HG02571 (cell line): ENCODE data around the gene DHX8.
"Not testable (repeated sequence)": the region's sequence is repeated elsewhere in the genome, so short reads cannot be mapped to it uniquely, and the experiment has no call there.

Source experiments
- ATAC-seq: cut with Tn5 transposase; IDR thresholded peaks from one replicate; pipeline ENCODE4 v1.9.1; 2021; ENCODE audit warnings: mild to moderate bottlenecking, moderate library complexity; ENCODE audit not compliant: unreplicated experiment

DHX8 gene

GRCh38 chr17:43461185-43461584 lies 22.6 kb upstream of the DHX8 start:
- ATAC-seq, result no peak

GRCh38 chr17:43462569-43462968 lies 21.2 kb upstream of the DHX8 start:
- not testable (repeated sequence) for ATAC-seq

DNA sequence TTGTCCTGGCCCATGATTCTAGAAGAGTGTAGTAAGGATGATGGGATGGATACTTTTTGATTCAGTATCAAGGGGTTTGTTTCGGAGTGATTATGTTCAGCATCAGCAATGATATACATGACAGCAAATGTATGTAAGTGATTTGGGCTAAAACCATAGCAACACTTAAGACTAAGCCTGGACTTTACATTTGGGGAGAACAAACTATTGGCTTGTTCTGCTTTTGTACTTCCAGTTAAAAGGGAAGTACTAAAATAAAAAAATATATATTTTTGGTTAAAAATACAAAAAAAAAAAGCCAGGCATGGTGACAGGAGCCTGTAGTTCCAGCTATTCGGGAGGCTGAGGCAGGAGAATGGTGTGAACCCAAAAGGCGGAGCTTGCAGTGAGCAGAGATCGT lies 20.5 kb upstream of the DHX8 start:
- ATAC-seq, result no peak

DNA sequence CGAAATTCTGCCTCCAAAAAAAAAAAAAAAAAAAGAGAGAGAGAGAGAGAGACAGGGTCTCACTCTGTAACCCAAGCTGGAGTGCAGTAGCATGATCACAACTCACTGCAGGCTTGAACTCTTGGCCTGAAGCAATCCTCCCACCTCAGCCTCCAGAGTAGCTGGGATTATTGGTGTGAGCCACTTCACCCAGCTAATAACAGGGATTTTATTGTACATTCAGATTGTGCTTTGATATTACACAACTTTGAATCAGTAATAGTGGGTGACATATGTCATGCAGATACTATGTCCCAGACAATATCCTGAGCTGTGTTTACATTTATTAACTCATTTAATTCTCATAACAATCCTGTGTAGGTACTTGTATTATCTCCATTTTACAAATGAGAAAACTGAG lies 19.7 kb upstream of the DHX8 start:
- ATAC-seq, result no peak

GRCh38 chr17:43465049-43465448 lies 18.7 kb upstream of the DHX8 start:
- no peak for ATAC-seq

DNA sequence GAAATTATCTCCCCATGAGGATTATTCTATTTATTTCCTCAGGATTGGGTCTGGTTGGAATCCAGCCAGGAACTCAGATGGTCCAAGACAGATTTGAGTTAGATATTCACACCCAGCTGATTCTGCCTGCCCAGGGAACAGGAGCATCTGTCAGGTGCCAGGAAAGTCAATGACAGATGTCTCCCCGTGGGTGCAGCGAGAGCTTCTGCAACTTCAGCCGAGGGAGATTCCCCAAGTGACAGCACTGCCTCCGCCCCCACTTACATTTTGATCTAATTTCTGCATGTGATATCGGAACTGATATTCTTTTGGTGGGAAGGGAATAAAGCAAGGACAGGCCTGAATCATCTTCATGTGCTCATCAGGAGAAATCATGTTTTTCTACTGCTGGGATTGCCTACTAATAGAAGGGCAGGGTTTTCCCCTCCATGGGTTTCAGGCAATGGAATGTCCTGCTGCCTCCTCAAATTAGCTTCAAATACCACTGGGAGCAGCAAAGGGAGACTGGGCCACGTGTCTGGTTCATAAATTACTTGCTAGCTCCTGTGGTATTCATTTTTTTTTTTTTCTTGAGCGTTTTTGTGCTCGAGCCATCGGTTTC lies 15.7 kb upstream of the DHX8 start:
- no peak for ATAC-seq

GRCh38 chr17:43468691-43469139 lies 15.1 kb upstream of the DHX8 start:
- ATAC-seq, result no peak

DNA sequence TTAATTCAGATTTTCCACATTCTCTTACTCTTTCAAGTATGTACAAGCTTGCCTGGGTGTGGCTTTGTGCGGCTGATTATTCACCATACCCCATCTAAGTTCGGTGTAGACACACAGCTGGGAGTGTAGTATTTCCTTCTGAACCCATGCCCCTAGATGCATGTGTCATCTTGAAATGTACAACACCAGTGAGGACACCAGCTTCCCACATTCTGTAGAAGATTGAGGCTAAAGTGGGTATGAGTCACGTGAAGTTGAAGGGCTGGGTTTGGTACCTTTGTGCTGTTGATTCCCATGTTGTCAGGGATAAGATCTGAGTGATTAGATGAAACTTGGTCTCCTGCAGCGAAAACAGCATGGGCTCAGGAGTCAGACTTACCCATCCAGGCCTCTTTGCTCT lies 14.6 kb upstream of the DHX8 start:
- no peak for ATAC-seq

DNA sequence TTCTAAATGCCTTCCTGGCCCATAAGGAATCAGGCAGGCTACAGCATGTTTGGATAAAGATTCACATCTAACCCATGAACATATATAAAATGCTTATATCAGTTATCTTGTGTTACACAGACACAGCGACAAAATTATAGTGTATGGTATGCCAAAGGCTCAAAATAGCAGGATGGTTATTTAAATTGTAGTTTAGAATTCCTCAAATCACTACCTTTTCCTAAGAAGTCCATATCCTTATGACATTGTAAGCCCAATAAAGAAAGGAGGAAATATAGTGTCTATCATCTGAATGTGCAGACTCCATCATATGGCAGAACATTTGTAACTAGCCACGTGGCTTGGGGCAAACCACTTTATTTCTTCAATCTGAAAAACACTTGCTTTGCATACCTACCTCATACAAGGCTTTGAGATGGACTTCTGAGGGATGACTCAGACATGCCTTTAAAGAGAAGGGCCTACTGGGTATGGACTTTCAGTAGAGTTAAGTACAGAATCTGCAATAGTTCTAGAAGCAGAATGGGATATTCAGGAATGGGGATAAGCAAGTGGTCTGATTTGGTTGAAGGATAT lies 12.1 kb upstream of the DHX8 start:
- ATAC-seq, result no peak

GRCh38 chr17:43475494-43476089 lies 8.2 kb upstream of the DHX8 start:
- ATAC-seq, result no peak

DNA sequence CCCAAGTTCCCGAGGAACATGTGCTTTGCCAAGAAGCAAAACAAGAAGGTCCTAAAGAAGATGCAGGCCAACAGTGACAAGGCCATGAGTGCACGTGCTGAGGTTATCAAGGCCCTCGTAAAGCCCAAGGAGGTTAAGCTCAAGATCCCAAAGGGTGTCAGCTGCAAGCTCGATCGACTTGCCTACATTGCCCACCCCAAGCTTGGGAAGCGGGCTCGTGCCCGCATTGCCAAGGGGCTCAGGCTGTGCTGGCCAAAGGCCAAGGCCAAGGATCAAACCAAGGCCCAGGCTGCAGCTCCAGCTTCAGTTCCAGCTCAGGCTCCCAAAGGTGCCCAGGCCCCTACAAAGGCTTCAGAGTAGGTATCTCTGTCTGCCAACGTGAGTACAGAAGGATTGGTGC lies 7.5 kb upstream of the DHX8 start:
- not testable (repeated sequence) for ATAC-seq

GRCh38 chr17:43477832-43478634 lies 5.7 kb upstream of the DHX8 start:
- ATAC-seq, result no peak

DNA sequence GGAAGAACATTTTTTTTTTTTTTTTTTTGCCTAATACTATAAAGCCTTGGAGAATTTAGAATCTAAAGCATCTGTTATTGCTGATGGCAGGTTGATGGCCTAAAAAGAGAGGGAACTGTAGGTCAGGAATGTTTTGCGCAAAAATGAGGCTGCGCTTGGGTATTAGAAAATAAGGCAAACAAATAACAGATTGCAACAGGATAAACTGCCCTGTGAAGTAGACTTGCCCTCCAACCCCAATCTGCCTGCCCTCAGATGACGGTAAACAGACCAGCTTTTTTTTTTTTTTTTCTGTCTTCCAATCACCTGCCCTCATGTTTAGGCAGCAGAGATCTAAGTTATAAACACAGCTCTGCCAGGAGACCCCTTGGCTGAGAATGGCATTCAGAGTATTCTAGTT lies 3.8 kb upstream of the DHX8 start:
- ATAC-seq, result no peak

DNA sequence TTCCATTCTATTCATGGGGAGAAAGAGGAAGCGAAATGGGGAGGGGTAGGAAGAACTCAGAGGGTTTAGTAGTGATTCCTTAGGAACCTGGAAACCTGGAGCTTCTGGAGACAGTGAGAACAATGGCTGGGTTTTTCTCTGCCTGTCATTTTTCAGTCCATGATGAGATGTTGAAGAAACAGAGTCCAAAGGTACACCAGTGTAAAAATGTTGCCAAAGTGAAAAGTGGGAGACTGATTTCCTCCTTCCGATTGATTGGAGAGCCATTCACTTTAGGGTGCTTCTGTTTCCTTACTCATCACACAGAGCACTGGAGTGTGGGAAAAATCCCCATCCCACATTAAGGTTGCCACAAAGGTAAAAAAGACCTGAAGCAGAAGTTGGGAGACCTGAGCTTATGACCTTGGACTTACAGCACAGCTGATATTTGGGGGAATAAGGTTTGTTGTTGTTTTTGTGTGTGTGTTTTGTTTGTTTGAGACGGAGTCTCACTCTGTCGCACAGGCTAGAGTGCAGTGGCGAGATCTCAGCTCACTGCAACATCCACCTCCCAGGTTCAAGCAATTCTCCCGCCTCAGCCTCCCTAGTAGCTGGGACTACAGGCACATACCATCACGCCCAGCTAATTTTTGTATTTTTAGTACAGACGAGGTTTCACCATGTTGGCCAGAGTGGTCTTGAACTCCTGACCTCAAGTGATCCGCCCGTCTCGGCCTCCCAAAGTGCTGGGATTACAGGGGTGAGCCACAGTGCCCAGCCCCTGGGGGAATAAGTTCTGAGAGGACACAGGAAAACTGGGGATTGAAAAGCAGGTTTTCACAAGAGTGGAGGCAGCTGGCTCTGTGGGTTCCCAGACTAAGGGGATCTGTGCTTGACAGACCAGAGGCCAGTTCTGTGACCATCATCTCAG lies 1.4 kb upstream of the DHX8 start:
- ATAC-seq, result no peak

DNA sequence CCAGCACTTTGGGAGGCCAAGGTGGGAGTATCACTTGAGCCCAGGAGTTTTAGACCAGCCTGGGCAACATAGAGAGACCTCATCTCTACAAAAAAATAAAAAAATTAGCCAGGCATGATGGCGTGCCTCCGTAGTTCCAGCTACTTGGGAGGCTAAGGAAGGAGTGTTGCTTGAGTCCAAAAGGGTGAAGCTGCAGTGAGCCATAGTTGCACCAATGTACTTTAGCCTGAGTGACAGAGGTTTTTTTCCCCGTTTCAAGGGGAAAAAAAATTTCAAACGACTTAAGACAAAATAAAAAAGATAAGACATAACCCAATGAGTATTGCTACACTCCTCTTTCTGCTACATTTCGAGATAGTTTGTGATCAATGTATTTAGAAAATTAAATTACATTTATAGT lies 6.8 kb downstream of the DHX8 start:
- ATAC-seq, result no peak

GRCh38 chr17:43509440-43509839 lies 25.7 kb downstream of the DHX8 start:
- not testable (repeated sequence) for ATAC-seq

DNA sequence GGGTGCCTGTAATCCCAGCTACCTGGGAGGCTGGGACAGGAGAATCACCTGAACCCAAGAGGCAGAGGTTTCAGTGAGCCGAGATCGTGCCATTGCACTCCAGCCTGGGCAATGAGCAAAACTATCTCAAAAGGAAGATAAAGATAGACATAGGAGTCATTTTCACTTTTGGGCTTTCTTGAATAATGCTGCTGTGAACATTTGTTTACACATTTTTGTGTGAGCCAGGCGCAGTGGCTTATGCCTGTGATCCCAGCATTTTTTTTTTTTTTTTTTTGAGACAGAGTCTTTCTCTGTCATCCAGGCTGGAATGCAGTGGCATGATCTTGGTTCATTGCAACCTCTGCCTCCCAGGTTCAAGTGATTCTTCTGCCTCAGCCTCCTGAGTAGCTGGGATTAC lies 27.4 kb downstream of the DHX8 start:
- ATAC-seq, result not testable (repeated sequence)

GRCh38 chr17:43515656-43516055 lies 31.9 kb downstream of the DHX8 start:
- ATAC-seq, result no peak

DNA sequence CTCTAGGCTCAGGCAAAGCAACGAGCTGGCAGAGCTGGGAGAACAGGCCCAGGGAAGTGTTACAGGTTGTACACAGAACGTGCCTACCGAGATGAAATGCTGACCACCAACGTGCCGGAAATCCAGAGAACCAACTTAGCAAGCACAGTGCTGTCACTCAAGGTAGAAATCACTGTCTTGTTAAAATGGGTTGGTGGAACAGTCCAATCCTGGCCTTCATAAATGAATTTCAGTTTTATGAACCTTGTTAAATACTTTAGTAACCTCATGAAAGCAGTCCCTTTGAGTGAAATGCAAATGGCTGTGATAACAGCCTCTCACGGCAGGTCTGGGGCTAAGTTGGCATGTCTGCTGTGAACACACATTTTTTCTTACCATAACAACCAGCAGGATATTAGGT lies 33.4 kb downstream of the DHX8 start:
- ATAC-seq, result no peak

DNA sequence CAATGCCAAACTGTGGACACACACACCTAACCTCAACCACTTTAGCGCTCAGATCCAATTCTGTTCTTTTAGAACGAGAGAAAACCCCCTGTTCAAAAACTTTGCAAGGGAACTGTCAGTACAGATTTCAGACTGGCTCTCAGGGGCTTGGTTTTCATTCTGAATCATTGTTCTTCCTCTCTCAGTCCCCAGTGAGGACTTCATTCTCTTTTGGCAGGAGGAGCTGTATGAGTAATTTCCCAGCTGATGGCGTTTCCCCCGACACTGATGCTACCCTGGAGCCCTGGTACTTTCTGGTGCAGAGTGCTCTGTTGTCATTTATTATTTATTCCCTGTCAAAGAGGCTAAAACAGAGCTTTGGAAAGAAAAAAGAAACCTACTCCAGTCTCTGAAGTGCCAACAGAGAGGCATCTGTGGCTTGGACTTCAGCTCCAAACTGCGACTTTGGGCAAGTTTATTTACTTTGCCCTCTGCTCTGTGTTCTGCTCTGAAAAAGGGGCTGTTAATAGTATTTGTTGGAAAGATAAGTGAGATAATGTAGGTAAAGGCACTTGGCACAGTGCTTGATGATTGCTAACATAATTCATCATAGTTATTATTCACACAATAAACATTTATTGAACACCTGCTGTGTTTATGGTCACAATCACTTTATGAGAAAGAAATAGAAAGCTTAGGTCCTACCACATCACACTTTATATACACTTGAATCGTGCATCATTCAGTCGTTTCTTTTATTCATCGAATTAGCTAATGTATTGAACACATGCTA lies 34.0 kb downstream of the DHX8 start:
- ATAC-seq, result no peak
